NCI-H2196 (cell line): ENCODE results near the gene WEE2.
"Not testable (repeated sequence)": the region's sequence is repeated elsewhere in the genome, so short reads cannot be mapped to it uniquely, and the experiment has no call there.

ENCODE experiments used
- DNase-seq: peaks from one replicate; lab custom pipeline; 2025; ENCODE audit not compliant: unreplicated experiment; lab: John Stamatoyannopoulos, UW

Gene WEE2

GRCh38 chr7:141712603-141713255, 4.6 kb downstream of the WEE2 start:
- DNase-seq, result no peak

- no peak for DNase-seq
Observed at GRCh38 chr7:141713890-141714289, 5.7 kb downstream of the WEE2 start.

- no peak for DNase-seq
Observed at GRCh38 chr7:141714571-141714970, 6.4 kb downstream of the WEE2 start.

GRCh38 chr7:141715018-141715417, 6.9 kb downstream of the WEE2 start:
- no peak for DNase-seq

GRCh38 chr7:141715794-141716689, 7.9 kb downstream of the WEE2 start:
- DNase-seq, result no peak

GRCh38 chr7:141717450-141717849, 9.3 kb downstream of the WEE2 start:
- DNase-seq, result no peak

GRCh38 chr7:141722529-141722928, 14.4 kb downstream of the WEE2 start:
- no peak for DNase-seq

- DNase-seq, result no peak
Observed at GRCh38 chr7:141729020-141729419, 20.9 kb downstream of the WEE2 start.

- DNase-seq, result no peak
Observed at GRCh38 chr7:141731476-141732149, 23.5 kb downstream of the WEE2 start.

- peak; percentile 35 for DNase-seq
Observed at GRCh38 chr7:141737118-141737835, 29.1 kb downstream of the WEE2 start.

GRCh38 chr7:141737836-141738591, 29.9 kb downstream of the WEE2 start, which contains the start of gene SSBP1:
Gene SSBP1 (plus strand): TSS chr7:141738358. CDS start chr7:141739167, 809 bp downstream.
- DNase-seq, result peak; percentile 97

- no peak for DNase-seq
Observed at GRCh38 chr7:141738592-141739013, 30.4 kb downstream of the WEE2 start.

- no peak for DNase-seq
Observed at GRCh38 chr7:141739250-141739649, 31.1 kb downstream of the WEE2 start.

GRCh38 chr7:141742229-141742628, 34.1 kb downstream of the WEE2 start:
- DNase-seq, result no peak

- no peak for DNase-seq
Observed at GRCh38 chr7:141744131-141744530, 36.0 kb downstream of the WEE2 start.

GRCh38 chr7:141748396-141748795, 40.2 kb downstream of the WEE2 start:
- DNase-seq, result no peak

GRCh38 chr7:141751904-141752303, 43.8 kb downstream of the WEE2 start:
- DNase-seq, result not testable (repeated sequence)

GRCh38 chr7:141752634-141753033, 44.5 kb downstream of the WEE2 start:
- peak; percentile 5 for DNase-seq

GRCh38 chr7:141754939-141755338, 46.8 kb downstream of the WEE2 start:
- peak; percentile 25 for DNase-seq

- DNase-seq, result no peak
Observed at GRCh38 chr7:141763797-141764196, 55.6 kb downstream of the WEE2 start, which contains the start of gene TAS2R3. Gene TAS2R3 (plus strand): TSS chr7:141764097. CDS start chr7:141764159, 62 bp downstream.
